Fibroblast of pulmonary artery (primary cell): ENCODE measurements around the gene SUPT3H.
A peak's percentile ranks its signal among the peaks of the same experiment; 100 is the strongest.

ENCODE experiments used
- DNase-seq: peaks from one replicate; pipeline ENCODE4 v3.0.0-alpha.2; 2010; ENCODE audit warnings: low read depth
- H3K4me3 ChIP-seq: replicated peaks from 2 replicates; pipeline ENCODE4 v1.5.1; 2011; ENCODE audit warnings: low read depth, mild to moderate bottlenecking, control low read depth, low read length, moderate library complexity
- TF ChIP-seq, protein P1 (sequence below): IDR thresholded peaks from 2 replicates; pipeline ENCODE4 v1.5.1; 2011; ENCODE audit warnings: mild to moderate bottlenecking, control low read depth, low read length, inconsistent platforms; ENCODE audit errors: missing control alignments

The SUPT3H gene

DNA sequence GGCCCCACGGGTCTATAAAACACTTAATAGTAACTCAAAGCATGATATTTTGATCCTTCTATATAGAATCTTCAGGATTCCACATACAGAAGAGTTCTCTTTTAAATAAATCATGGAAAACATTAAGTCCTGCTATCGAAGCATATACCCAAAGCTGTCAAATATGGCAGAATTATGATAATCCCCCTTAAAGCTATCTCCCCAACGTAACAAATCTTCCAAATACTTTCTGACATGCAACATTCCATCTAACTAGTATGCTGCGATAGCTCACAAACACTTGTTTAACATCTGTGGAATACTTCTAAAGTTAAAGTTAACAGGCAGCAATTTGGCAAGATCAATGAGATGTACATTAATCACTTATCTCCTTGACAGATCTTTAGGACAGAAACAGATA, 420.6 kb downstream of the SUPT3H start:
- TF ChIP-seq, protein P1, sequence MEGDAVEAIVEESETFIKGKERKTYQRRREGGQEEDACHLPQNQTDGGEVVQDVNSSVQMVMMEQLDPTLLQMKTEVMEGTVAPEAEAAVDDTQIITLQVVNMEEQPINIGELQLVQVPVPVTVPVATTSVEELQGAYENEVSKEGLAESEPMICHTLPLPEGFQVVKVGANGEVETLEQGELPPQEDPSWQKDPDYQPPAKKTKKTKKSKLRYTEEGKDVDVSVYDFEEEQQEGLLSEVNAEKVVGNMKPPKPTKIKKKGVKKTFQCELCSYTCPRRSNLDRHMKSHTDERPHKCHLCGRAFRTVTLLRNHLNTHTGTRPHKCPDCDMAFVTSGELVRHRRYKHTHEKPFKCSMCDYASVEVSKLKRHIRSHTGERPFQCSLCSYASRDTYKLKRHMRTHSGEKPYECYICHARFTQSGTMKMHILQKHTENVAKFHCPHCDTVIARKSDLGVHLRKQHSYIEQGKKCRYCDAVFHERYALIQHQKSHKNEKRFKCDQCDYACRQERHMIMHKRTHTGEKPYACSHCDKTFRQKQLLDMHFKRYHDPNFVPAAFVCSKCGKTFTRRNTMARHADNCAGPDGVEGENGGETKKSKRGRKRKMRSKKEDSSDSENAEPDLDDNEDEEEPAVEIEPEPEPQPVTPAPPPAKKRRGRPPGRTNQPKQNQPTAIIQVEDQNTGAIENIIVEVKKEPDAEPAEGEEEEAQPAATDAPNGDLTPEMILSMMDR: no peak
- DNase-seq: no peak
- H3K4me3 ChIP-seq: no peak overlapping the region

DNA sequence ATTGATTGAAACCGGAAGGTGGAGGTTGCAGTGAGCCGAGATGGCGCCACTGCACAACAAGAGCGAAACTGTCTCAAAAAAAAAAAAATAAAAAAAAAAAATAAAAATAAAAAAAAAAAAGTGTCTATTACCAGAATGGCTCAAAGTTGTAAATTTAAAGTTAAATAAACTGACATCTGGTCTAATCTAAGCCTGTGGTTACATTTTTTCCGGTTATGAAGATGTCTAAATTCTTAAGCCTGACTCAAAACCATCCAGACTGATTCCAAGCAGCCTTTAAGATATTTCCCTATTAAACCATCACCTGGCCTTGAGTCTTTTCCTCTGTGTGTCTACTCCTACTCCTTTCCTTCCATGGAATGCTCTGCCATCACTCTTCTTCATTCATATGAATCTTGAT, 421.3 kb downstream of the SUPT3H start:
- H3K4me3 ChIP-seq: no peak overlapping the region
- peak; percentile 21 for DNase-seq
- TF ChIP-seq, protein P1: no peak

DNA sequence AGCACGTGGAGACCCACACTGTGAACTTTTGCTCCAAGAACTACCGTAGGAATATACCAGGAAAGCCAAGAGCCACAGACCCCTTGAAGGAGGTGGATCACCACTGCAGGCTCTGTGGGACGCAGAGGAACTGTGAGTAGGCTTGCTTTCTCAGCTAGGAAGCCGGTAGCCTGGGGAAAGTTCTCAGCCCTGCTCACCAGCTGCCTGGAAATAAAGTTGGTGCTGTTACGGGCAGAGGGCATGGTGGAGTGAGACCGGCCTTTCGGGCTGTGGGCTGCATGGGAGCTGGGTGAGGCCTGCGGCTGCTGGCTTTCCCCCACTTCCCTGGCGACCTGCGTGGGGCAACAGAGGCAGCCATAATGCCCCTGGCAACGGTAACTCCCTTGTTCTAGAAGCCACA, 422.6 kb downstream of the SUPT3H start:
- no peak overlapping the region for H3K4me3 ChIP-seq
- TF ChIP-seq, protein P1: no peak
- no peak for DNase-seq

DNA sequence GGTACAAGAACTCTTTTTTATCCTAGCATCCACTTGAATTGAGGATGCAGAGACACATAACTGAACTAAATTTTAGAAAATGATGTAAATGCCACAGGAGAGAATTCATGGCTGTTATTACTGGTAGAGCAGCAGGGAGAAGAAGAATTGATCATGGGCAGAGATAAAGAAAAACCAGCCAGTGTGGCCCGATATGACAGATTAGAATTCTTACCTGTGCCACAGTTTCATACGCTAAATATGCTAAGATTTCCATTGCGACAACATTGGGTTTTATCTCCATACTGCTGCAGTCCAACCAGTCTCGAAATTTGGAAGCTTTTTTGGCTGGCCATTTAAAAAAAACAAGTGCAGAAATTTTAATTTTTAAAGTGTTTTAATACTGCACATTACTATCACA, 423.5 kb downstream of the SUPT3H start:
- no peak overlapping the region for H3K4me3 ChIP-seq
- TF ChIP-seq, protein P1: no peak
- DNase-seq: no peak

DNA sequence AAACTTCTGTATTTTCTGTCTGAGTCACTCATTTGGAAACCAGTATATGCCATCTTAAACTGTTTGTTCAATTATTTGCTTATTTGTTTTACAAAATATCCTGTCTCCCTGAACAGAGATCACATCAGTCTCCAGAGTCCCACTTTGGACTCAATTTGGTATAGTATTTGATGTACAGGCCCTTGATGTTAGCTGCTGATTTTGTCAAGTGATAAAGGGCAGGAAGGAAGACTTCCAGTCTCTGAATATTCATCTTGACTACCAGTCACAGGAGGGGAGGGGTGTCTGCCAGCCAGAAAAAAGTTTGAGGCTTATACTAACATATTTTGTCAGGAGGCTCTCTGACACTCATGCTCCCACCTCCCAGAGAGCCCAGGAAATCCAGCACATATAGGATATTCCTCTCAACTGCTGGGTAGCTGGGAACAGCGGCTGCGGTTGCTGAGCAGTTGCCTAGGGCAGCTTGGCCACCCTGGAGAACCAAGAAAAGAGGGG, 426.4 kb downstream of the SUPT3H start:
- TF ChIP-seq, protein P1: no peak
- DNase-seq: no peak
- no peak overlapping the region for H3K4me3 ChIP-seq

DNA sequence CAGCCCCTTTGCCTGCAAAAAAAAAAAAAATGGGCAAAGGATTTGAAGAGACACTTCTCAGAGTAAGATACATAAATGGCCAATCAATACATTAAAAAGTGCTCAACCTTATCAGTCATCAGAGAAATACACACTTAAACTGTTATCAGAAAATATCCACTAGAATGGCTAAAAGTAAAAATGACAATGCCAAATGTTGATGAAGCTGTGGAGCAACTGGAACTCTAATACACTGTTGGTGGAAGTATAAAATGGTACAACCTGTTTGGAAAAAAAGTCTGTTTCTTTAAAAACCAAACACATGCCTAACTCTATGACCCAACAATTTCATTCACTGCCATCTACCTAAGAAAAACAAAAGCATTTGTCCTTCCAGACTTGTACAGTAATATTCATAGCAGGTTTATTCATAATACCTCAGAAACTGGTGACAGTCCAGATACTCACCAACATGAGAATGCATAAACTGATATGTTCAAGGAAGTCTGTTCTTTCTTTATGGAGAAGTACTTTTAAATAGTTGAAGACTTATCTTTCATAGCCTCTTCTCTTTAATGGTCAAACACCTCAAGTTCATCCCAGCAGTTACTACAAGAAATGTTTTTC, 428.0 kb downstream of the SUPT3H start:
- H3K4me3 ChIP-seq: no peak overlapping the region
- DNase-seq: no peak
- TF ChIP-seq, protein P1: no peak

DNA sequence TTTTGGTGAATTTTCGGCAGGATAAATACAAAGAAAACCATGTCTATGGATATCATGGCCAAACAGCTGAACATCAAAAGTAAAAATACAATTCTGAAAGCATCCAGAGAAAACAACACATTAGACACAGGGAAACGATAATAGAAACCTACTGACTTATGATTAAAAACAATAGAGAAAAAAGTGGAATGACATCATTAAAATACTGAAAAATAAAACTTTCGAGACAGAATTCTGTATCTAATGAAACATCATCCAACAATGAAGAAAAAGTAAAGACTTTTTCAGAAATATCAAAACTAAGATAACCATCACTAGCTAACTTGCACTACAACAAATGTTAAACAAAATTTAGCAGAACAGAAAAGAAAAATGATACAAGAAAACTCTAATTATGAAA, 434.2 kb downstream of the SUPT3H start:
- no peak overlapping the region for H3K4me3 ChIP-seq
- TF ChIP-seq, protein P1: no peak
- no peak for DNase-seq
